GM23338 (cell line): ENCODE results near the gene SHFL. TPM values are rescaled to one million over a fixed set of nuclear protein-coding genes. Genes with fewer than 3 reads are reported as not detected.

Source experiments
- ATAC-seq: fragments of 200-7000 bp; cut with Tn5 transposase; 3 replicates; pipeline ENCODE4 v1.9.1; 2020
- DNase-seq: peaks from one replicate; pipeline ENCODE4 v3.0.0-alpha.2; 2015; ENCODE audit warnings: low spot score
- H2AFZ ChIP-seq: fragments of 200-600 bp; sonication (generic); 2 replicates; pipeline ENCODE4 v1.8.0; 2016; ENCODE audit warnings: antibody characterized with exemption, mild to moderate bottlenecking, moderate library complexity
- H3F3A ChIP-seq: fragments of 200-600 bp; sonication (generic); replicated peaks from 2 replicates; pipeline ENCODE4 v1.8.0; 2017; ENCODE audit warnings: antibody characterized with exemption, mixed run types, low read depth
- H3K27ac ChIP-seq: fragments of 200-600 bp; sonication (generic); 2 replicates; pipeline ENCODE4 v1.6.1; 2016; ENCODE audit warnings: low read depth
- H3K27me3 ChIP-seq: fragments of 200-600 bp; sonication (generic); 2 replicates; pipeline ENCODE4 v1.8.0; 2016; ENCODE audit warnings: mild to moderate bottlenecking, mixed run types, moderate library complexity; ENCODE audit not compliant: insufficient read depth
- H3K36me3 ChIP-seq: fragments of 200-600 bp; sonication (generic); 2 replicates; pipeline ENCODE4 v1.8.0; 2016; ENCODE audit warnings: mild to moderate bottlenecking; ENCODE audit not compliant: insufficient read depth
- H3K4me1 ChIP-seq: fragments of 200-600 bp; sonication (generic); 2 replicates; pipeline ENCODE4 v1.8.0; 2016; ENCODE audit warnings: mild to moderate bottlenecking, moderate library complexity; ENCODE audit not compliant: insufficient read depth
- H3K4me2 ChIP-seq: fragments of 200-600 bp; sonication (generic); 2 replicates; pipeline ENCODE4 v1.7.1; 2017; ENCODE audit warnings: mixed run types
- H3K4me3 ChIP-seq: fragments of 200-600 bp; sonication (generic); 2 replicates; pipeline ENCODE4 v1.6.1; 2016; ENCODE audit warnings: mixed run types
- H3K79me2 ChIP-seq: fragments of 200-600 bp; sonication (generic); replicated peaks from 2 replicates; pipeline ENCODE4 v1.8.0; 2017; ENCODE audit warnings: mild to moderate bottlenecking; ENCODE audit not compliant: insufficient read depth
- H3K9me2 ChIP-seq: fragments of 200-600 bp; sonication (generic); 2 replicates; pipeline ENCODE4 v1.8.0; 2017; ENCODE audit not compliant: insufficient read depth
- H4K20me1 ChIP-seq: fragments of 200-600 bp; sonication (generic); replicated peaks from 2 replicates; pipeline ENCODE4 v1.8.0; 2017; ENCODE audit warnings: mild to moderate bottlenecking; ENCODE audit not compliant: insufficient read depth
- H3K27ac Mint-ChIP-seq: 2 replicates; pipeline ENCODE4 v1.8.0; 2020; ENCODE audit warnings: inconsistent platforms, mild to moderate bottlenecking, moderate library complexity, mixed read lengths
- H3K27me3 Mint-ChIP-seq: 3 replicates; pipeline ENCODE4 v1.8.0; 2022; ENCODE audit warnings: low read depth, mild to moderate bottlenecking, moderate library complexity, mixed read lengths, inconsistent platforms; ENCODE audit not compliant: insufficient read depth, poor library complexity
- H3K36me3 Mint-ChIP-seq: 3 replicates; pipeline ENCODE4 v1.8.0; 2021; ENCODE audit warnings: low read depth, mild to moderate bottlenecking, inconsistent platforms, moderate library complexity, mixed read lengths
- H3K4me1 Mint-ChIP-seq: 3 replicates; pipeline ENCODE4 v1.8.0; 2020; ENCODE audit warnings: mild to moderate bottlenecking, inconsistent platforms, mixed read lengths
- H3K4me3 Mint-ChIP-seq: 3 replicates; pipeline ENCODE4 v1.8.0; 2021; ENCODE audit warnings: moderate library complexity, mild to moderate bottlenecking, inconsistent platforms, mixed read lengths
- H3K9me3 Mint-ChIP-seq: 3 replicates; pipeline ENCODE4 v1.8.0; 2020; ENCODE audit warnings: moderate library complexity, mild to moderate bottlenecking, inconsistent platforms, mixed read lengths
- CREB1 ChIP-seq: fragments of 250-450 bp; sonication (Bioruptor Pico); IDR thresholded peaks from 2 replicates; pipeline ENCODE4 v1.5.0; 2020; ENCODE audit warnings: low read depth, mild to moderate bottlenecking, moderate library complexity
- EZH2 ChIP-seq: fragments of 200-600 bp; sonication (generic); IDR thresholded peaks from one replicate; pipeline ENCODE4 v1.8.0; 2017; ENCODE audit warnings: antibody characterized with exemption, mild to moderate bottlenecking, low read depth; ENCODE audit not compliant: unreplicated experiment
- NANOG ChIP-seq: IDR thresholded peaks from 2 replicates; pipeline ENCODE4 v1.6.1; 2016; ENCODE audit warnings: antibody characterized with exemption, borderline replicate concordance
- POLR2AphosphoS5 ChIP-seq: IDR thresholded peaks from 2 replicates; pipeline ENCODE4 v1.6.1; 2016; ENCODE audit warnings: antibody characterized with exemption, low read depth
- STAT1 ChIP-seq: IDR thresholded peaks from one replicate; pipeline ENCODE4 v1.6.1; 2016; ENCODE audit warnings: antibody characterized with exemption; ENCODE audit not compliant: unreplicated experiment
- ZNF114 ChIP-seq: fragments of 250-450 bp; sonication (Bioruptor Pico); IDR thresholded peaks from 2 replicates; pipeline ENCODE4 v1.5.0; 2020; ENCODE audit warnings: mild to moderate bottlenecking, moderate library complexity
- ZNF331 ChIP-seq: fragments of 250-450 bp; sonication (Bioruptor Pico); IDR thresholded peaks from 2 replicates; pipeline ENCODE4 v1.5.0; 2020; ENCODE audit warnings: low read depth, mild to moderate bottlenecking, moderate library complexity
- polyA plus RNA-seq: library from polyadenylated mRNA; unstranded; fragments of >200 nt; fragmentation: Nextera tagmentation; extraction: Ambion mirVana; gene quantifications from 2 replicates; pipeline ENCODE4 v1.2.1, GENCODE V29; 2016
- total RNA-seq: library from RNA; depleted of rRNA; stranded (reverse); fragments of >200 nt; shearing (Covaris generic); gene quantifications from 2 replicates; pipeline ENCODE4 v1.2.3, GENCODE V29; 2014
- TF ChIP-seq, protein P1 (sequence below): fragments of 250-450 bp; sonication (Bioruptor Pico); IDR thresholded peaks from 2 replicates; pipeline ENCODE4 v1.5.0; 2020; ENCODE audit warnings: mild to moderate bottlenecking, moderate library complexity
- TF ChIP-seq, protein P2 (sequence below): IDR thresholded peaks from 2 replicates; pipeline ENCODE4 v1.6.1; 2016; ENCODE audit warnings: antibody characterized with exemption
- TF ChIP-seq, protein P3 (sequence below): IDR thresholded peaks from one replicate; pipeline ENCODE4 v1.6.1; 2018; ENCODE audit warnings: antibody characterized with exemption; ENCODE audit not compliant: unreplicated experiment

The SHFL gene
- total and polyA plus RNA-seq, 2 experiments from 2014 or later = 31.7 to 32.1 TPM

DNA sequence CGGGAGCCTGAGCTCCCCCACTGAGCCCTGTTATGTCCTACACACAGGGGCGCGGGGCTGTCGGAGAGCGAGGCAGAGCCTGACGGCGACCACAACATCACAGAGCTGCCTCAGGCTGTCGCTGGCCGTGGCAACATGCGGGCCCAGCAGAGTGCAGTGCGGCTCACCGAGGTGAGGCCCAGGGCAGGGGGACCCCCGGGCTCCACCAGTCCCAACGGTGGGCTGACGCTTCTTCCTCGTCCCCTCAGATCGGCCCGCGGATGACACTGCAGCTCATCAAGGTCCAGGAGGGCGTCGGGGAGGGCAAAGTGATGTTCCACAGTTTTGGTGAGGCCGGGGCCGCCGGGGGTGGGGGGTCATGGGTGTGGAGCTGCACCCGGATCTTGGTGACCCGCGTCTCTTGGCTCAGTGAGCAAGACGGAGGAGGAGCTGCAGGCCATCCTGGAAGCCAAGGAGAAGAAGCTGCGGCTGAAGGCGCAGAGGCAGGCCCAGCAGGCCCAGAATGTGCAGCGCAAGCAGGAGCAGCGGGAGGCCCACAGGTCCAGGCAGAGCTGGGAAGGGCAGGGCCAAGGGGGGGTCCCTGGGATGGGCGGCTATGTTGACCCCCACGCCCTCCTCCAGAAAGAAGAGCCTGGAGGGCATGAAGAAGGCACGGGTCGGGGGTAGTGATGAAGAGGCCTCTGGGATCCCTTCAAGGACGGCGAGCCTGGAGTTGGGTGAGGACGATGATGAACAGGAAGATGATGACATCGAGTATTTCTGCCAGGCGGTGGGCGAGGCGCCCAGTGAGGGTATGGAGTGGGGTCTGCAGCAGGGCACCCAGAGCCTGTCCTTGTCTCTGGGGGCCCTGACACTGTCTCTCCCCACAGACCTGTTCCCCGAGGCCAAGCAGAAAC lies 24.2 kb downstream of the SHFL start:
- H3K27ac ChIP-seq = no peak overlapping the region
- no peaks in the 10 kb centered on the region for H3K9me3 Mint-ChIP-seq
- TF ChIP-seq ZNF331 = no peak
- no peak for TF ChIP-seq NANOG
- H3K27me3 ChIP-seq = no peaks in the 10 kb centered on the region
- H3K4me3 ChIP-seq = no peak overlapping the region
- H3K27me3 Mint-ChIP-seq = peaks cover 41% of the 10 kb centered on the region
- 0 out of 2 replicates have a peak, but pooled peaks cover 11% of the 10 kb centered on the region for H4K20me1 ChIP-seq
- H3K27ac Mint-ChIP-seq = no peak overlapping the region
- H3K4me1 ChIP-seq = peaks cover 7% of the 10 kb centered on the region; the same call in 1 of the 2 replicates
- no peak overlapping the region for H3K4me2 ChIP-seq
- peaks cover 70% of the 10 kb centered on the region for H3K36me3 Mint-ChIP-seq
- peaks cover 28% of the 10 kb centered on the region for H3K36me3 ChIP-seq
- DNase-seq (no peak), ATAC-seq (no peak)
- H3K4me3 Mint-ChIP-seq = no peak overlapping the region; the same call in 2 of the 3 replicates
- H3K9me2 ChIP-seq = no peaks in the 10 kb centered on the region
- no peak overlapping the region for H2AFZ ChIP-seq
- H3K79me2 ChIP-seq = peaks cover 24% of the 10 kb centered on the region
- peaks cover 19% of the 10 kb centered on the region for H3K4me1 Mint-ChIP-seq
- H3F3A ChIP-seq = peaks cover 61% of the 10 kb centered on the region

DNA sequence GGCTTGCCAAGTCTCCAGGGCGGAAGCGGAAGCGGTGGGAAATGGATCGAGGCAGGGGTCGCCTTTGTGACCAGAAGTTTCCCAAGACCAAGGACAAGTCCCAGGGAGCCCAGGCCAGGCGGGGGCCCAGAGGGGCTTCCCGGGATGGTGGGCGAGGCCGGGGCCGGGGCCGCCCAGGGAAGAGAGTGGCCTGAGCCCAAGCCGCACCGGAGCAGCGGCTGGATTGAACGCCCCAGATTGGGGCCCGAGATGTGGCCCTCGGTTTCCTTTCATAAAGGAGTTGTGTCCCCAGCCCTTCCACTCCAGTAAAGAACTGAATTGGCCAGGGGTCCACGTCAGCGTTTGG lies 24.8 kb downstream of the SHFL start:
- H3K4me3 ChIP-seq = no peak overlapping the region
- H4K20me1 ChIP-seq = 0 out of 2 replicates have a peak, but pooled peaks cover 11% of the 10 kb centered on the region
- Mint-ChIP-seq H3K9me3 (no peaks in the 10 kb centered on the region), H3K27ac (no peak overlapping the region), H3K36me3 (peaks cover 75% of the 10 kb centered on the region), H3K4me3 (no peak overlapping the region; the same call in 2 of the 3 replicates), H3K4me1 (peaks cover 19% of the 10 kb centered on the region), H3K27me3 (peaks cover 43% of the 10 kb centered on the region)
- ATAC-seq (no peak), DNase-seq (no peak)
- peaks cover 61% of the 10 kb centered on the region for H3F3A ChIP-seq
- TF ChIP-seq ZNF114 (CRISPR knock-in tag) = no peak
- TF ChIP-seq, protein P1, sequence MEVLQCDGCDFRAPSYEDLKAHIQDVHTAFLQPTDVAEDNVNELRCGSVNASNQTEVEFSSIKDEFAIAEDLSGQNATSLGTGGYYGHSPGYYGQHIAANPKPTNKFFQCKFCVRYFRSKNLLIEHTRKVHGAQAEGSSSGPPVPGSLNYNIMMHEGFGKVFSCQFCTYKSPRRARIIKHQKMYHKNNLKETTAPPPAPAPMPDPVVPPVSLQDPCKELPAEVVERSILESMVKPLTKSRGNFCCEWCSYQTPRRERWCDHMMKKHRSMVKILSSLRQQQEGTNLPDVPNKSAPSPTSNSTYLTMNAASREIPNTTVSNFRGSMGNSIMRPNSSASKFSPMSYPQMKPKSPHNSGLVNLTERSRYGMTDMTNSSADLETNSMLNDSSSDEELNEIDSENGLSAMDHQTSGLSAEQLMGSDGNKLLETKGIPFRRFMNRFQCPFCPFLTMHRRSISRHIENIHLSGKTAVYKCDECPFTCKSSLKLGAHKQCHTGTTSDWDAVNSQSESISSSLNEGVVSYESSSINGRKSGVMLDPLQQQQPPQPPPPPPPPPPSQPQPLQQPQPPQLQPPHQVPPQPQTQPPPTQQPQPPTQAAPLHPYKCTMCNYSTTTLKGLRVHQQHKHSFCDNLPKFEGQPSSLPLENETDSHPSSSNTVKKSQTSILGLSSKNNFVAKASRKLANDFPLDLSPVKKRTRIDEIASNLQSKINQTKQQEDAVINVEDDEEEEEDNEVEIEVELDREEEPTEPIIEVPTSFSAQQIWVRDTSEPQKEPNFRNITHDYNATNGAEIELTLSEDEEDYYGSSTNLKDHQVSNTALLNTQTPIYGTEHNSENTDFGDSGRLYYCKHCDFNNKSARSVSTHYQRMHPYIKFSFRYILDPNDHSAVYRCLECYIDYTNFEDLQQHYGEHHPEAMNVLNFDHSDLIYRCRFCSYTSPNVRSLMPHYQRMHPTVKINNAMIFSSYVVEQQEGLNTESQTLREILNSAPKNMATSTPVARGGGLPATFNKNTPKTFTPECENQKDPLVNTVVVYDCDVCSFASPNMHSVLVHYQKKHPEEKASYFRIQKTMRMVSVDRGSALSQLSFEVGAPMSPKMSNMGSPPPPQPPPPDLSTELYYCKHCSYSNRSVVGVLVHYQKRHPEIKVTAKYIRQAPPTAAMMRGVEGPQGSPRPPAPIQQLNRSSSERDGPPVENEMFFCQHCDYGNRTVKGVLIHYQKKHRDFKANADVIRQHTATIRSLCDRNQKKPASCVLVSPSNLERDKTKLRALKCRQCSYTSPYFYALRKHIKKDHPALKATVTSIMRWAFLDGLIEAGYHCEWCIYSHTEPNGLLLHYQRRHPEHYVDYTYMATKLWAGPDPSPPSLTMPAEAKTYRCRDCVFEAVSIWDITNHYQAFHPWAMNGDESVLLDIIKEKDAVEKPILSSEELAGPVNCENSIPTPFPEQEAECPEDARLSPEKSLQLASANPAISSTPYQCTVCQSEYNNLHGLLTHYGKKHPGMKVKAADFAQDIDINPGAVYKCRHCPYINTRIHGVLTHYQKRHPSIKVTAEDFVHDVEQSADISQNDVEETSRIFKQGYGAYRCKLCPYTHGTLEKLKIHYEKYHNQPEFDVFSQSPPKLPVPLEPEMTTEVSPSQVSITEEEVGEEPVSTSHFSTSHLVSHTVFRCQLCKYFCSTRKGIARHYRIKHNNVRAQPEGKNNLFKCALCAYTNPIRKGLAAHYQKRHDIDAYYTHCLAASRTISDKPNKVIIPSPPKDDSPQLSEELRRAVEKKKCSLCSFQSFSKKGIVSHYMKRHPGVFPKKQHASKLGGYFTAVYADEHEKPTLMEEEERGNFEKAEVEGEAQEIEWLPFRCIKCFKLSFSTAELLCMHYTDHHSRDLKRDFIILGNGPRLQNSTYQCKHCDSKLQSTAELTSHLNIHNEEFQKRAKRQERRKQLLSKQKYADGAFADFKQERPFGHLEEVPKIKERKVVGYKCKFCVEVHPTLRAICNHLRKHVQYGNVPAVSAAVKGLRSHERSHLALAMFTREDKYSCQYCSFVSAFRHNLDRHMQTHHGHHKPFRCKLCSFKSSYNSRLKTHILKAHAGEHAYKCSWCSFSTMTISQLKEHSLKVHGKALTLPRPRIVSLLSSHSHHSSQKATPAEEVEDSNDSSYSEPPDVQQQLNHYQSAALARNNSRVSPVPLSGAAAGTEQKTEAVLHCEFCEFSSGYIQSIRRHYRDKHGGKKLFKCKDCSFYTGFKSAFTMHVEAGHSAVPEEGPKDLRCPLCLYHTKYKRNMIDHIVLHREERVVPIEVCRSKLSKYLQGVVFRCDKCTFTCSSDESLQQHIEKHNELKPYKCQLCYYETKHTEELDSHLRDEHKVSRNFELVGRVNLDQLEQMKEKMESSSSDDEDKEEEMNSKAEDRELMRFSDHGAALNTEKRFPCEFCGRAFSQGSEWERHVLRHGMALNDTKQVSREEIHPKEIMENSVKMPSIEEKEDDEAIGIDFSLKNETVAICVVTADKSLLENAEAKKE (CRISPR knock-in tag) = no peak
- no peak for TF ChIP-seq STAT1
- TF ChIP-seq EZH2 = no peak
- no peak for TF ChIP-seq POLR2AphosphoS5
- no peak for TF ChIP-seq ZNF331
- no peak for TF ChIP-seq CREB1 (CRISPR knock-in tag)
- TF ChIP-seq, protein P2, sequence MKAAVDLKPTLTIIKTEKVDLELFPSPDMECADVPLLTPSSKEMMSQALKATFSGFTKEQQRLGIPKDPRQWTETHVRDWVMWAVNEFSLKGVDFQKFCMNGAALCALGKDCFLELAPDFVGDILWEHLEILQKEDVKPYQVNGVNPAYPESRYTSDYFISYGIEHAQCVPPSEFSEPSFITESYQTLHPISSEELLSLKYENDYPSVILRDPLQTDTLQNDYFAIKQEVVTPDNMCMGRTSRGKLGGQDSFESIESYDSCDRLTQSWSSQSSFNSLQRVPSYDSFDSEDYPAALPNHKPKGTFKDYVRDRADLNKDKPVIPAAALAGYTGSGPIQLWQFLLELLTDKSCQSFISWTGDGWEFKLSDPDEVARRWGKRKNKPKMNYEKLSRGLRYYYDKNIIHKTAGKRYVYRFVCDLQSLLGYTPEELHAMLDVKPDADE = no peak
- TF ChIP-seq, protein P3, sequence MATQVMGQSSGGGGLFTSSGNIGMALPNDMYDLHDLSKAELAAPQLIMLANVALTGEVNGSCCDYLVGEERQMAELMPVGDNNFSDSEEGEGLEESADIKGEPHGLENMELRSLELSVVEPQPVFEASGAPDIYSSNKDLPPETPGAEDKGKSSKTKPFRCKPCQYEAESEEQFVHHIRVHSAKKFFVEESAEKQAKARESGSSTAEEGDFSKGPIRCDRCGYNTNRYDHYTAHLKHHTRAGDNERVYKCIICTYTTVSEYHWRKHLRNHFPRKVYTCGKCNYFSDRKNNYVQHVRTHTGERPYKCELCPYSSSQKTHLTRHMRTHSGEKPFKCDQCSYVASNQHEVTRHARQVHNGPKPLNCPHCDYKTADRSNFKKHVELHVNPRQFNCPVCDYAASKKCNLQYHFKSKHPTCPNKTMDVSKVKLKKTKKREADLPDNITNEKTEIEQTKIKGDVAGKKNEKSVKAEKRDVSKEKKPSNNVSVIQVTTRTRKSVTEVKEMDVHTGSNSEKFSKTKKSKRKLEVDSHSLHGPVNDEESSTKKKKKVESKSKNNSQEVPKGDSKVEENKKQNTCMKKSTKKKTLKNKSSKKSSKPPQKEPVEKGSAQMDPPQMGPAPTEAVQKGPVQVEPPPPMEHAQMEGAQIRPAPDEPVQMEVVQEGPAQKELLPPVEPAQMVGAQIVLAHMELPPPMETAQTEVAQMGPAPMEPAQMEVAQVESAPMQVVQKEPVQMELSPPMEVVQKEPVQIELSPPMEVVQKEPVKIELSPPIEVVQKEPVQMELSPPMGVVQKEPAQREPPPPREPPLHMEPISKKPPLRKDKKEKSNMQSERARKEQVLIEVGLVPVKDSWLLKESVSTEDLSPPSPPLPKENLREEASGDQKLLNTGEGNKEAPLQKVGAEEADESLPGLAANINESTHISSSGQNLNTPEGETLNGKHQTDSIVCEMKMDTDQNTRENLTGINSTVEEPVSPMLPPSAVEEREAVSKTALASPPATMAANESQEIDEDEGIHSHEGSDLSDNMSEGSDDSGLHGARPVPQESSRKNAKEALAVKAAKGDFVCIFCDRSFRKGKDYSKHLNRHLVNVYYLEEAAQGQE = no peak
- no peak overlapping the region for H3K27ac ChIP-seq
- no peaks in the 10 kb centered on the region for H3K9me2 ChIP-seq
- no peak overlapping the region for H3K4me2 ChIP-seq
- H3K36me3 ChIP-seq = peaks cover 28% of the 10 kb centered on the region
- H3K27me3 ChIP-seq = no peaks in the 10 kb centered on the region
- peaks cover 7% of the 10 kb centered on the region; the same call in 1 of the 2 replicates for H3K4me1 ChIP-seq
- no peak overlapping the region for H2AFZ ChIP-seq
- peaks cover 24% of the 10 kb centered on the region for H3K79me2 ChIP-seq
